Measurements from ENCODE around the gene ERC2.

- no peak for TF ChIP-seq POLR2A (IDR thresholded peaks at IDR 0.05)
- TF ChIP-seq CTCF (IDR thresholded peaks at IDR 0.05) = peak in 2 of 3 donors; percentile 42 to 52
- no peak for TF ChIP-seq POLR2AphosphoS5 (IDR thresholded peaks at IDR 0.05)
Observed at GRCh38 chr3:55484801-55485791, 983.2 kb downstream of the ERC2 start.

Measured in breast epithelium (tissue), 3 donors.